ENCODE measurements around the gene PIK3C3.

DNA sequence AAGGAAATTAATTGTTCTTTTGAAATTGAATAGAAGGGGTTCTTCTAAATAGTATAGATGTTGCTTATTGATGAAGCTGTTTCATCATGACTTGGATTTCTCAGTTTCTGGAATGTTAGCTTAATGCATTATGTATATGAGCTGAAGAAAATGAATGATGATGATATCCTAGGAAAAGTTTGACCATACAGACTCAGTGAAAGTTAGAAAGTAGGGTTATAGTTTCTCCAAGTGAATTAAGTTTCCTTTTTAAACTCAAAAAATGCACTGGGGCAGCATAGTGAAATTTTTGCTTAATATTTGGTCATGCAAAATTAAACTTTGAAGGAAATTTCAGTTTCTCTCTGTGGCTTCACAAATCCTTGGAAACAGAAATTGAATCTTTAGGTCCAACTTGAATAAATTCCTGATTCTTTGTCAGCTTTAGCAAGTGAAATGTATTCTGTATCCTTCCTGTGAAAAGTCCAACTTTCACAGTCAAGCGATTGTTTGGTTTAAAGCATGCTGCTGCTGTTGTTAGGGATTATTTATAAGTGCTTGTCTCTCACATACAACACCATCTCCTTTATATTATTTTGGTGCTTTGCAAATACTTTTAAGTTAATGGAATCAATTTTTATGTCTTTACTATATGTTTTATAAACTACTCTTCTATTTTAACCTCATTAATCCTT is 78.2 kb downstream of the PIK3C3 start:
- TF ChIP-seq, protein P1, sequence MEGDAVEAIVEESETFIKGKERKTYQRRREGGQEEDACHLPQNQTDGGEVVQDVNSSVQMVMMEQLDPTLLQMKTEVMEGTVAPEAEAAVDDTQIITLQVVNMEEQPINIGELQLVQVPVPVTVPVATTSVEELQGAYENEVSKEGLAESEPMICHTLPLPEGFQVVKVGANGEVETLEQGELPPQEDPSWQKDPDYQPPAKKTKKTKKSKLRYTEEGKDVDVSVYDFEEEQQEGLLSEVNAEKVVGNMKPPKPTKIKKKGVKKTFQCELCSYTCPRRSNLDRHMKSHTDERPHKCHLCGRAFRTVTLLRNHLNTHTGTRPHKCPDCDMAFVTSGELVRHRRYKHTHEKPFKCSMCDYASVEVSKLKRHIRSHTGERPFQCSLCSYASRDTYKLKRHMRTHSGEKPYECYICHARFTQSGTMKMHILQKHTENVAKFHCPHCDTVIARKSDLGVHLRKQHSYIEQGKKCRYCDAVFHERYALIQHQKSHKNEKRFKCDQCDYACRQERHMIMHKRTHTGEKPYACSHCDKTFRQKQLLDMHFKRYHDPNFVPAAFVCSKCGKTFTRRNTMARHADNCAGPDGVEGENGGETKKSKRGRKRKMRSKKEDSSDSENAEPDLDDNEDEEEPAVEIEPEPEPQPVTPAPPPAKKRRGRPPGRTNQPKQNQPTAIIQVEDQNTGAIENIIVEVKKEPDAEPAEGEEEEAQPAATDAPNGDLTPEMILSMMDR (IDR thresholded peaks at IDR 0.05): no peak
- no peak for TF ChIP-seq POLR2A (IDR thresholded peaks at IDR 0.05)
